Ectodermal cell (in vitro differentiated cells): ENCODE measurements around the gene ABI3BP.

Experiments
- H3K27ac ChIP-seq: 2 replicates; pipeline ENCODE4 v1.7.0; 2013; ENCODE audit warnings: mild to moderate bottlenecking, low read depth, low read length; ENCODE audit not compliant: insufficient read depth, poor library complexity, severe bottlenecking
- H3K27me3 ChIP-seq: 2 replicates; pipeline ENCODE4 v1.7.0; 2013; ENCODE audit warnings: mild to moderate bottlenecking, low read length; ENCODE audit not compliant: insufficient read depth, control insufficient read depth, poor library complexity, severe bottlenecking
- H3K36me3 ChIP-seq: one replicate; pipeline ENCODE4 v1.7.0; 2013; ENCODE audit warnings: low read length; ENCODE audit not compliant: control insufficient read depth, insufficient read depth
- H3K4me1 ChIP-seq: one replicate; pipeline ENCODE4 v1.7.0; 2013; ENCODE audit warnings: low read length; ENCODE audit not compliant: control insufficient read depth, insufficient read depth
- H3K4me3 ChIP-seq: 2 replicates; pipeline ENCODE4 v1.7.0; 2013; ENCODE audit warnings: low read depth, low read length, control low read depth; ENCODE audit not compliant: insufficient read depth
- H3K9me3 ChIP-seq: 2 replicates; pipeline ENCODE4 v1.7.0; 2013; ENCODE audit warnings: mild to moderate bottlenecking, low read length, moderate library complexity; ENCODE audit not compliant: control insufficient read depth
- WGBS, 2 experiments: methylation state at CpG; one replicate each; pipeline ENCODE4 v1.1.7; 2013; ENCODE audit warnings: missing lambda C conversion rate in 2 of 2; 5-methylcytosine and 5-hydroxymethylcytosine counted together

ABI3BP gene

DNA sequence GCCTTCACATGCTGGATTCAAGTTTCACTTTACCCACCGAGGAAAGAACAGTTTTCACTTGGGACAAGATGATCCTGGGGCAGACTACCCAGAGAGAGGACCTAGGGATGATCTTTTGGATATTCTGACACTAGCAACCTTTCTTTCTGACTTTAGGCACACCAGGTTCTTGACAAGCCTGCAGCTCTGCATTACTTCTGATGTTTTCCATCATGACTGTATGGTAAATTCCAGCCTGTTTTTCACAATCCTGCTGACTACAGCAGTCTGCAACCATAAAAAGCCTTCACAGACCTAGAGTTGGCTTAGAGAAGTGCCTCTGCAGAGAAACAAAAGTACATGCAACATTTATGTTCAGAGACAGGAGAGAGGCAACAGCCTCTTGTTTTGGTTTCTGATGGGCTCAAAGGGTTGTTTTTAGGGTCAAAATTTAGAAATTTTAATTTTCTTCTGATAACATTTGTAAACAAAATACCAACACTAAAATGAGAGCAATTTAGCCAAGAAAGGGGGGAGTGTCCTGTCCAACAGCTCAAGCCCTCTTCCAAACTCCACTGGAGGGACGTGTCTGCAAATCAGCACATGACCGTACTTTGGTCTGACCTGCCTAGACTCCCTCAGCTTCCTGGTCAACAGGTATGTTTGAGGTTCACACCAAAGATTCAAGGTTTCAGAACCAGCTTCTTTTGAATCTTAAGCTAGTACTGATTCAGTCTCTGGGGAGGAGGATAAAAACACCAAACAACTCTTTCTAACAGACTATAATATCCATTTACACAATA, 799 bp downstream of the ABI3BP start:
- H3K4me3 ChIP-seq, result no peak overlapping the region
- 86 to 88% methylated on average over 3 of the region's 3 CpGs for WGBS, 2 experiments
- H3K27me3 ChIP-seq, result no peaks in the 10 kb centered on the region
- H3K4me1 ChIP-seq, result no peaks in the 10 kb centered on the region
- no peaks in the 10 kb centered on the region for H3K9me3 ChIP-seq
- H3K36me3 ChIP-seq, result no peaks in the 10 kb centered on the region
- H3K27ac ChIP-seq, result no peak overlapping the region

DNA sequence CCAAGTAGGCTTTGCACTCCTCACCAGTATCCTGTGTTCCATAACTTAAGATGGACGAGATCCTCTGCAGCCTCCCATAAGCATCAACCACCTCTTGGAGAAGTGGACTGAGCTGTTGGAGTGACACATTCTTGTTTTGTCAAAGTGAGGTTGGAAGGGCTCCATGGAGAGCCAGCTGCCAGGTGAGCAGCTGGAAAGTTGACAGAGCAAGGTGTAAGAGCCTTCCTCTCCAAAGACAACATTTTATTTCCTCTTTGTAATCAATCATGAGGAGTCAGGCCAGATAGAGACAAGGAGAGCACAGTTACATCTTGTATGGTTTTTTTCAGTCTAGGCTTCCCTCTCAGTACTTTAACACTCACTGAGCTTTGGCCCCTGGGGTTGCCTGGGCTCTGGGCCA, 5.1 kb downstream of the ABI3BP start:
- H3K4me1 ChIP-seq, result no peaks in the 10 kb centered on the region
- no peaks in the 10 kb centered on the region for H3K27me3 ChIP-seq
- H3K9me3 ChIP-seq, result no peaks in the 10 kb centered on the region
- no peaks in the 10 kb centered on the region for H3K36me3 ChIP-seq
- 77 to 91% methylated on average over 1 of the region's 1 CpG for WGBS, 2 experiments
- no peak overlapping the region for H3K4me3 ChIP-seq
- H3K27ac ChIP-seq, result no peak overlapping the region

DNA sequence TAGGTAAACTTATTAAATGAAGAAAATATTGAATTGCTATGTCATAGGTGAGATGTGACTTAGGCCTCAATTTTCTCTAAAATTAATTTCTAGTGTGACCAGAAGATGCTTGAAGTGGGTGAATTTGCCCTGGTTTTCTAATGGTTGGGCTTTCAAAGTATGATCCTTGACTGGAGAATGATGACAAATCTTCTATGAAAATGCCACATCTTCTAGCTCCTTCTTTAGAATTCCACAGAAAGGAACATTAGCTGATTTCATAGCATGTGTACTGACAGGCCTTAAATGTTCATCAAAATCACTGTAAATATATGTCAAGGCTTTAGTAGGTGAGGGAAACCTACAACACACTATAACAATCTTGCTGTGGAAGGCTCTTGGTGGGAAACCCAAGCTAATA, 8.9 kb downstream of the ABI3BP start:
- no peak overlapping the region for H3K27ac ChIP-seq

DNA sequence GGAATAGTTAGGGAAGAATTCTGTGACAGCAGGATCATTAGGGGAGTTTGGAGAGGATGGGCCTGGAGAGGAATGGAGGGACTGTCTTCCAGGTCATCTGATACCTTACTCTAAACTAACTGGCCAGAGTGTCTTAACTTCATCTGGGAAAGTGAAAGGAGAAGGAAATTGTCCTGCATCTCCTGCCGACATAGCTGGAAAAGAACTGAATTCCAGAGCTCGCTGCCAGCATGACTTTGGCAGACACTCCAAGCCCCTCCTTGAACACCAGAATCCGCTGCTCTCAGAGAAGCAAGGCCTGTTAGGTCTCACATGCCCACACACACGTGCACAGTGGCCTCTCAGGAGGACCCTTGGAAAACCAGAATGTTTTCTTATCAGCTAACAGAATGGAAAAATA, 10.5 kb downstream of the ABI3BP start:
- H3K4me3 ChIP-seq, result no peak overlapping the region
- H3K9me3 ChIP-seq, result no peaks in the 10 kb centered on the region
- H3K4me1 ChIP-seq, result no peaks in the 10 kb centered on the region
- no peaks in the 10 kb centered on the region for H3K36me3 ChIP-seq
- H3K27ac ChIP-seq, result no peak overlapping the region
- WGBS, 2 experiments, result 72 to 80% methylated on average over 4 of the region's 4 CpGs
- no peaks in the 10 kb centered on the region for H3K27me3 ChIP-seq

More for the DNA sequence above, 8.9 kb downstream of the ABI3BP start:
- H3K9me3 ChIP-seq, result no peaks in the 10 kb centered on the region
- no peak overlapping the region for H3K4me3 ChIP-seq
- H3K4me1 ChIP-seq, result no peaks in the 10 kb centered on the region
- no peaks in the 10 kb centered on the region for H3K27me3 ChIP-seq
- H3K36me3 ChIP-seq, result no peaks in the 10 kb centered on the region

DNA sequence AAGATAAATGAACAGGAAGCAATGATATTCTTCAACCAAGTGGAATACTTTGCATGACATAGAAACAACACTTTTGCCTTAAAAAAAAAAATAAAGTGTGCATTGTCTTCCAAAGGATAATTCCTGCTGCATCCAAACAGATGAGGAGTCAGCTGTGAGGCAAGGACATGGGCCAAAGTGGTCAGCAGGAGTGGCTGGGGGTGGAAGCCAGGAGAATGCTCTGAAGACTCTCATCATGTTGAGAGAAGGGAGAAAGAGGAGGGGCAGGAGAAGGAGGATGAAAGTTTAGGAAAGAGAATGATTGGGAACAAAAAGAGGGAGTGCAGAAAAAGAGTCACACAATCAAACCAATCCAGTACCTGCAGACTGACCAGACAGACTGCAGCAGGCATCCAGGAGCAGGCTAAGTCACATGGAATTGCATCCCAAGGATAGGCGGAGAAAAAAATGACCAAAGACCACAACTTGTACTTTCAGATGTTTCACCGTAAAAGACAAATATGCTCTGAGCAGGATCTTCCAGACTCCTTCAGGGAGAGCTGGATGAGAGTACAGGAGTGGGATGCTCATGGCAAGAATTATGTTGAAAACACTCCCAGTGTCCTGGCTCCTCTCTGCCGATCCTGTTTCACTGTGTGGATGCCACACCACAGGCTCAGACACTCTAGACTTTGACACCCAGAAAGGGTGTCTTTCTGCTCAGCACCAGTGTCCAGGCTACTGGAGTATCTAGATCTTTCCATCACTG, 11.9 kb downstream of the ABI3BP start:
- H3K4me1 ChIP-seq, result no peaks in the 10 kb centered on the region
- no peaks in the 10 kb centered on the region for H3K27me3 ChIP-seq
- no peaks in the 10 kb centered on the region for H3K36me3 ChIP-seq
- 91 to 95% methylated on average over 3 of the region's 3 CpGs for WGBS, 2 experiments
- no peak overlapping the region for H3K4me3 ChIP-seq
- no peaks in the 10 kb centered on the region for H3K9me3 ChIP-seq
- no peak overlapping the region for H3K27ac ChIP-seq

DNA sequence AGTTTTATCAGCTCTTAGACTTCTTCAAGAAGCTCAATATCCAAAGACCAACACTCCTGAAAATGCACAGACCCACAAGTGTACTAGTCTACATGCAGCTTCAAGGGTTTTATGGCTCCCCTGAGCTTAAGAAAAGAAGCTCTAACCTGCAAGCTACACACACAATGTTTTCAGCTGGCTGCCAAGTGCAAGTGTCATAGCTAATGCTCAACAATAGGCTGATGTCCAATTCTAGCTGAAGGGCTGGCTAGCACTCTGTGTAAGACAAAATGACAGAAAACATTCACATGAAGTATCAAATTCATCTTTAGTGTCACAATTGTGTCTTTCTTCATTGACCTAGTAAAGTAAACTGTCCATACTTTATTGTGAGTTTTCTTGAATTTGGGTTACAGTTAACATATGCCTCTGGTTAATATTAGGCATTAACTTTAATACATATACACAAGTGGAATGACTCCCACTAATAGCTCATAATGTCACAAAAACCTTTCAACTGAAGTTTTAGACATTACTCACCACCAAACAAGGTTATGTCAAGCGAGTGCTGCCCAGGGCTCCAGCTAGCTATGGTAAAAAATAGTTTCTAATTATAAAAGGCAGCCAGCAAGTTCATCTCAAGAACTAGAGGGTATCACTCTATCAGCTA, 15.1 kb downstream of the ABI3BP start:
- no peak overlapping the region for H3K27ac ChIP-seq
- WGBS, 2 experiments, result 88% methylated on average over 1 of the region's 1 CpG; no CpG with 5 or more reads in 1 of the 2 experiments
- H3K4me3 ChIP-seq, result no peak overlapping the region
- H3K36me3 ChIP-seq, result no peaks in the 10 kb centered on the region
- H3K27me3 ChIP-seq, result no peaks in the 10 kb centered on the region
- H3K4me1 ChIP-seq, result no peaks in the 10 kb centered on the region
- no peaks in the 10 kb centered on the region for H3K9me3 ChIP-seq

DNA sequence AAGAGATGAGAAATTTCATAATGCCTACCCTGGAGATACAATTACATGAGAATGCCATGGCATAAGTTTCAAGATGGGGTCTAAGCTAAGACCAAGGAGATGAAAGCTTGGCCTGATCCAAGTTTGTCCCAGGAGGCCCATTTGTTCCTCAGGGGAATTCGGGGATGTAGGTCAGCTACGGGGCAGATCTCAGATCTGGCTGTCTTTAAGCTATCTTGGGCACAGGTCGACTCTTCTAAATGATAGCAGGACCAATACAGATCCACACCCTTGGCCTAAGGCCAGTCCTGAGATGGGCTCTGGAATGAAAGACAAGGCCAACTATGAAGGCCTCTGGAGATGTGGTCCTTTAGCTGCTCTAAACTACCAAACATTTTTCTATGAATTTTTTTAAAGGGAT, 16.6 kb downstream of the ABI3BP start:
- H3K27ac ChIP-seq, result no peak overlapping the region
- H3K9me3 ChIP-seq, result no peaks in the 10 kb centered on the region
- 91 to 96% methylated on average over 3 of the region's 3 CpGs for WGBS, 2 experiments
- H3K4me3 ChIP-seq, result no peak overlapping the region
- no peaks in the 10 kb centered on the region for H3K4me1 ChIP-seq
- H3K27me3 ChIP-seq, result no peaks in the 10 kb centered on the region
- no peaks in the 10 kb centered on the region for H3K36me3 ChIP-seq

DNA sequence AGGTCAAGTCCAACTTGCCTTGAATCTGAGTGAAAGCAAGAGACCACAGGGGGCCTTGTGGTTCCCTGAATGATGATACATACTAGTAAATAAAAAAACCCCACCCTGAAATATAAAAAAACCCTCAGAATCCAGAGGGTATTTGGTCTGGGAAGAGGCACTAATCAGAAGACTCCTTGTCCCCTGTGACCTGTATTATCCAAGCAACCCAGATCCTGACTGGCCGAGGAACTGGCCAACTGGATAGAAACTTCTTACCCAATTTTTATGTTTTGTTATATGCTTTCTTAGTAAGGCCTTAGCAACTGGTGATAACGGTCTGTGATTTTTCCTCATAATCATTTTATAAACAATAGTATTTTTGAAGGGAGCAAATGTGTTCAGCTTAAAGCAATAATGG, 17.5 kb downstream of the ABI3BP start:
- no peak overlapping the region for H3K4me3 ChIP-seq
- H3K27ac ChIP-seq, result no peak overlapping the region
- H3K36me3 ChIP-seq, result no peaks in the 10 kb centered on the region
- H3K4me1 ChIP-seq, result no peaks in the 10 kb centered on the region
- no peaks in the 10 kb centered on the region for H3K9me3 ChIP-seq
- no peaks in the 10 kb centered on the region for H3K27me3 ChIP-seq
- 90 to 100% methylated on average over 1 to 2 of the region's 2 CpGs for WGBS, 2 experiments

DNA sequence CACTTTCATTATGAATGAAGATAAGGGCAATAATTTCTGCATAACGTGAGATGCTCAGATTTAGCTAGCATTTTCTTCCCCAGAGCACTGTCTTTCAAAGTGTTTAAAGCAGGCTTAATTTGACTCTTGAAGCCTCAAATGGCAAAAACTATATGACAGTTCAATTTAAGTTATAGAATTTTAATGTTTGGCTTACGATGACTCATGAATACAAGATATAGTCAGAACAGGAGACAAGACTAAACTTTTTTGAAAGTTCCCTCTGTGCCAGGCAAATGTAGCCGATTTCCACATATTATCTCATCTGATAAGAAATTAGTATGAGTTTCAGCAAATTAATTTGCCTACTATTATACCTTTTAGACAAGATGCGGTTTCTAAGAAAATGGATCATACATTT, 19.6 kb downstream of the ABI3BP start:
- Histone ChIP-seq H3K9me3 (no peaks in the 10 kb centered on the region), H3K27me3 (no peaks in the 10 kb centered on the region), H3K27ac (no peak overlapping the region), H3K4me3 (no peak overlapping the region), H3K4me1 (no peaks in the 10 kb centered on the region), H3K36me3 (no peaks in the 10 kb centered on the region)
- 96 to 100% methylated on average over 2 to 4 of the region's 4 CpGs for WGBS, 2 experiments

DNA sequence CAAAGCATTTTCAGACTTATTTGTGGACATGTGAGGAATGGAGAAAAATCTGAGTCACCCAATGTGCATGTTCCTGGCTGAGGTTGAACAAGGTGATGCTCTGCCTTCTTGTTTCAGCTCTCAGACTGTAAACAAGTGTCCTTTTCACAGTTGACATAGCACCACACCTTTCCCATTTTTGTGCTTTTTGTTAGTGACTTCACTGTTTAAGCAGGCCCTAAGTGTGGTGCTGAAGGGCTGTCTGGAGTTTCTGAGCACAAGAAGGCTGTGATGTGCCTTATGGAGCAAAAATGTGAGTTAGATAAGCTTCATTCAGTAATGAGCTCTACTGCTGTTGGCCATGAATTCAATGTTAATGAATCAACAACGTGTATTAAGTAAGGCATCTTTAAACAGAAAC, 20.4 kb downstream of the ABI3BP start:
- Histone ChIP-seq H3K4me3 (no peak overlapping the region), H3K36me3 (no peaks in the 10 kb centered on the region), H3K27ac (no peak overlapping the region), H3K9me3 (no peaks in the 10 kb centered on the region), H3K4me1 (no peaks in the 10 kb centered on the region), H3K27me3 (no peaks in the 10 kb centered on the region)
- WGBS, 2 experiments, result 70 to 100% methylated on average over 1 of the region's 1 CpG
